A549 (cell line): Measurements from ENCODE around the gene MAD1L1. TPM values are rescaled to one million over a fixed set of nuclear protein-coding genes. Genes with fewer than 3 reads are reported as not detected.

Experiments used
- ATAC-seq, 2 experiments: fragments of 200-7000 bp in 1 of 2; fragments of >200 bp in 1 of 2; cut with Nextera tagmentation in 1 of 2; cut with Tn5 transposase in 1 of 2; 3 replicates each; pipeline versions ENCODE4 v1.8.0 to v1.9.1; 2018 to 2020; ENCODE audit warnings: mild to moderate bottlenecking in 1 of 2, moderate library complexity in 1 of 2
- CTCF ChIA-PET: fragments of 300-600 bp; sonication (Branson Sonifier 250); formaldehyde crosslinking; extraction: SDS; loops from one replicate; lab custom pipeline; 2021; ENCODE audit warnings: antibody characterized with exemption, inconsistent platforms; lab: Yijun Ruan, JAX
- POLR2A ChIA-PET: fragments of 350-600 bp; formaldehyde crosslinking; extraction: SDS; loops from one replicate; lab custom pipeline; 2021; ENCODE audit warnings: antibody characterized with exemption, inconsistent platforms; lab: Yijun Ruan, JAX
- DNase-seq, 2 experiments: peaks; one replicate each; pipeline versions ENCODE4 v3.0.0 to v3.0.0-alpha.2; 2011 to 2016; ENCODE audit warnings: low read depth in 1 of 2, low spot score in 1 of 2
- FAIRE-seq: peaks from 2 replicates; lab custom pipeline; 2011; peaks lifted over from hg19 to GRCh38; lab: Jason Lieb, UNC
- H3K27ac ChIP-seq, 2 experiments: fragments of >200 bp; sonication (Bioruptor Twin); formaldehyde crosslinking; 3 replicates each; pipeline ENCODE4 v1.5.1; 2016 to 2017
- H3K4me1 ChIP-seq: fragments of >200 bp; sonication (Bioruptor Twin); formaldehyde crosslinking; 3 replicates; pipeline ENCODE4 v1.6.1; 2016
- H3K4me2 ChIP-seq: fragments of >200 bp; sonication (Bioruptor Twin); formaldehyde crosslinking; 3 replicates; pipeline ENCODE4 v1.6.1; 2016
- H3K4me3 ChIP-seq: fragments of >200 bp; sonication (Bioruptor Twin); formaldehyde crosslinking; 3 replicates; pipeline ENCODE4 v1.5.1; 2016
- H3K9me3 ChIP-seq: fragments of >200 bp; sonication (Bioruptor Twin); formaldehyde crosslinking; 3 replicates; pipeline ENCODE4 v1.6.1; 2016
- BHLHE40 ChIP-seq: IDR thresholded peaks from 2 replicates; pipeline ENCODE4 v1.6.1; 2012; ENCODE audit warnings: low read depth, low read length, inconsistent platforms
- CHD2 ChIP-seq: fragments of 150-350 bp; IDR thresholded peaks from 2 replicates; pipeline ENCODE4 v1.6.1; 2014; ENCODE audit warnings: low read length; ENCODE audit not compliant: partially characterized antibody
- CHD4 ChIP-seq: fragments of 200-600 bp; sonication (generic); IDR thresholded peaks from 2 replicates; pipeline ENCODE4 v1.6.1; 2016; ENCODE audit warnings: antibody characterized with exemption, mild to moderate bottlenecking, borderline replicate concordance
- EHF ChIP-seq: fragments of 250-450 bp; sonication (Bioruptor Pico); IDR thresholded peaks from 2 replicates; pipeline ENCODE4 v1.5.0; 2020; ENCODE audit warnings: mild to moderate bottlenecking
- ELK1 ChIP-seq: fragments of 150-350 bp; IDR thresholded peaks from 2 replicates; pipeline ENCODE4 v1.6.1; 2014; ENCODE audit warnings: low read depth, mild to moderate bottlenecking, low read length
- EP300 ChIP-seq, 2 experiments: fragments of >200 bp; sonication (Bioruptor Twin); formaldehyde crosslinking; IDR thresholded peaks; 2 replicates in 1 of 2; 3 replicates in 1 of 2; pipeline ENCODE4 v1.6.1; 2016 to 2017
- ESRRA ChIP-seq: fragments of 150-350 bp; IDR thresholded peaks from 2 replicates; pipeline ENCODE4 v1.6.1; 2014; ENCODE audit warnings: mild to moderate bottlenecking, low read length, borderline replicate concordance
- HDAC2 ChIP-seq: fragments of 200-600 bp; sonication (generic); IDR thresholded peaks from 2 replicates; pipeline ENCODE4 v1.6.1; 2016
- HOXA7 ChIP-seq: fragments of 250-450 bp; sonication (Bioruptor Pico); IDR thresholded peaks from 2 replicates; pipeline ENCODE4 v1.5.0; 2020; ENCODE audit warnings: mild to moderate bottlenecking, moderate library complexity
- HOXB13 ChIP-seq: fragments of 250-450 bp; sonication (Bioruptor Pico); IDR thresholded peaks from 2 replicates; pipeline ENCODE4 v1.5.0; 2020; ENCODE audit warnings: low read depth, mild to moderate bottlenecking, moderate library complexity
- HOXB5 ChIP-seq: fragments of 250-450 bp; sonication (Bioruptor Pico); IDR thresholded peaks from 2 replicates; pipeline ENCODE4 v1.5.0; 2020; ENCODE audit warnings: mild to moderate bottlenecking, moderate library complexity
- MAZ ChIP-seq: fragments of 150-350 bp; IDR thresholded peaks from 2 replicates; pipeline ENCODE4 v1.6.1; 2014; ENCODE audit warnings: antibody characterized with exemption, low read depth, low read length, borderline replicate concordance
- MYC ChIP-seq: IDR thresholded peaks from 2 replicates; pipeline ENCODE4 v1.6.1; 2012; ENCODE audit warnings: mild to moderate bottlenecking, inconsistent platforms, low read length, improper control_type of control experiment, borderline replicate concordance
- NFE2L2 ChIP-seq: fragments of 150-350 bp; conservative IDR thresholded peaks from 2 replicates; pipeline ENCODE4 v1.6.1; 2014; ENCODE audit warnings: low read length
- POLR2A ChIP-seq: IDR thresholded peaks from 2 replicates; pipeline ENCODE4 v1.6.1; 2012; ENCODE audit warnings: mild to moderate bottlenecking, low read length
- RAD21 ChIP-seq, 2 experiments: fragments of >200 bp in 1 of 2; sonication (Bioruptor Twin) in 1 of 2; formaldehyde crosslinking in 1 of 2; IDR thresholded peaks in 1 of 2; conservative IDR thresholded peaks in 1 of 2; 2 replicates in 1 of 2; 3 replicates in 1 of 2; pipeline ENCODE4 v1.6.1; 2012 to 2018; ENCODE audit warnings: inconsistent platforms in 1 of 2
- RARB ChIP-seq: fragments of 250-450 bp; sonication (Bioruptor Pico); IDR thresholded peaks from 2 replicates; pipeline ENCODE4 v1.8.0; 2021; ENCODE audit warnings: mild to moderate bottlenecking, moderate library complexity
- SMC3 ChIP-seq: fragments of >200 bp; sonication (Bioruptor Twin); formaldehyde crosslinking; IDR thresholded peaks from 3 replicates; pipeline ENCODE4 v1.6.1; 2018; ENCODE audit warnings: inconsistent platforms
- SREBF2 ChIP-seq: fragments of 450-650 bp; IDR thresholded peaks from 2 replicates; pipeline ENCODE4 v1.6.1; 2014; ENCODE audit warnings: mild to moderate bottlenecking, moderate library complexity
- TFCP2L1 ChIP-seq: fragments of 250-450 bp; sonication (Bioruptor Pico); IDR thresholded peaks from 2 replicates; pipeline ENCODE4 v1.5.0; 2021; ENCODE audit warnings: mild to moderate bottlenecking
- TP53 ChIP-seq: fragments of 250-450 bp; sonication (Bioruptor Pico); IDR thresholded peaks from 2 replicates; pipeline ENCODE4 v1.5.0; 2021; ENCODE audit warnings: mild to moderate bottlenecking, moderate library complexity
- ZC3H11A ChIP-seq: fragments of 450-650 bp; IDR thresholded peaks from 2 replicates; pipeline ENCODE4 v1.6.1; 2014; ENCODE audit warnings: antibody characterized with exemption, mild to moderate bottlenecking
- ZFP36 ChIP-seq: fragments of 450-650 bp; IDR thresholded peaks from 2 replicates; pipeline ENCODE4 v1.6.1; 2014; ENCODE audit warnings: borderline replicate concordance; ENCODE audit not compliant: partially characterized antibody
- ZNF302 ChIP-seq: fragments of 250-450 bp; sonication (Bioruptor Pico); IDR thresholded peaks from 2 replicates; pipeline ENCODE4 v1.9.0; 2021; ENCODE audit warnings: inconsistent platforms, mild to moderate bottlenecking, moderate library complexity
- WGBS: methylation state at CpG from one replicate; pipeline ENCODE4 v1.1.6; 2017; ENCODE audit errors: missing lambda C conversion rate; 5-methylcytosine and 5-hydroxymethylcytosine counted together
- polyA plus RNA-seq, 4 experiments: library from polyadenylated mRNA; depleted of rRNA in 3 of 4; stranded (reverse); fragments of >200 nt; fragmentation: RNase III in 1 of 4; extraction: RNeasy Plus Mini Kit Qiagen cat#74134 plus additional on column Dnase treatment in 1 of 4; gene quantifications; 2 replicates in 3 of 4; 3 replicates in 1 of 4; pipeline ENCODE4 v1.2.3, GENCODE V29; 2011 to 2017
- TF ChIP-seq, protein P1 (sequence below): IDR thresholded peaks from 2 replicates; pipeline ENCODE4 v1.6.1; 2012
- TF ChIP-seq, protein P2 (sequence below): fragments of 450-650 bp; IDR thresholded peaks from 2 replicates; pipeline ENCODE4 v1.6.1; 2014; ENCODE audit warnings: antibody characterized with exemption
- TF ChIP-seq, protein P3 (sequence below): fragments of >200 bp; sonication (Bioruptor Twin); formaldehyde crosslinking; IDR thresholded peaks from 3 replicates; pipeline ENCODE4 v1.6.1; 2016
- TF ChIP-seq, protein P4 (sequence below): IDR thresholded peaks from 2 replicates; pipeline ENCODE4 v1.6.1; 2012

Gene MAD1L1
- polyA plus RNA-seq, 2 of the 4 experiments (the other 2 are of a cell fraction), result 13.6 to 16.6 TPM

DNA sequence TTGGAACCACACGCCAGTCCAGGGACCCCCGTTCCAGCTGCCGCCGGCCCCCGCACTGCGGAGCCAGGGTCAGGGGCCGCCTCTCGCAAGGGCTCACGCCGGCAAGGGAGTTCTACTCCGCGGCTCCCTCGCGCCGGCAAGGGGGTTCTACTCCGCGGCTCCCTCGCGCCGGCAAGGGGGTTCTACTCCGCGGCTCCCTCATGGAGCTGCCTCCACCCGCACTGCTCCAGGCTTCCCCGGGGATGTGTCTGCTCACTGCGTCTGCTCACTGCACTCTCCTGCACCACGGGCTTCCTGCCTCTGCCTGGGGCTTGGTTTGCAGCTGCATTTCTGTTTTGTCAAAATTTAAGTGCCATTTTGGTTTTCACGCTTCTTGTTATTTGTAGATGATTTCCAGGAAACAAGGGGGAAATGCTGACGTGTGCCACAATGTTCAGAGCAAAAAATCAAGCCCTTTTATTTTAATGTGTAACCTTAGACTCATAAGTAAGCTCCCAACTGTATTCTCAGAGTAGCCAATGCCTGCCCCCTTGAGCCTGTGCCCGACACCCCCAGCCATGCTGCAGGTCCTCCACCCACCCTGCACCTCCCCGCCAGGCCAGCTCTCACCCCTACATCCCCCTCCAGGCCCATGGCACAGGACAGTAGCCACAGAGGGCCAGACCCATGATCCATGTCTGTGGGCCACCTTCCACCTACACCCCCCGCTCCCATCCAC, 246.2 kb downstream of the MAD1L1 start:
- no peaks in the 10 kb centered on the region for H3K9me3 ChIP-seq
- CTCF ChIA-PET, result interaction anchor here (1.6 kb wide), 1 partner anchor 11 kb away, joined by 3 read pairs; no protein-coding TSS in a partner anchor
- H3K4me3 ChIP-seq, result no peak overlapping the region
- FAIRE-seq, result no peak
- TF ChIP-seq BHLHE40 (no peak), CHD2 (no peak), ZC3H11A (no peak), MAZ (no peak), SMC3 (no peak), RAD21 (conservative IDR thresholded peaks at IDR 0.05 in 1 of 2, IDR thresholded peaks at IDR 0.05 in 1 of 2) (no peak)
- TF ChIP-seq, all 56 proteins: peak for 0
- POLR2A ChIA-PET, result no interaction called here
- no peak for DNase-seq
- Histone ChIP-seq H3K4me2 (no peak overlapping the region), H3K27ac (no peak overlapping the region), H3K4me1 (no peaks in the 10 kb centered on the region)
- 95% methylated on average over 29 of the region's 31 CpGs for WGBS
- ATAC-seq, result no peak

- H3K4me3 ChIP-seq, result no peak overlapping the region
- TF ChIP-seq HDAC2, result no peak
- TF ChIP-seq, protein P1, sequence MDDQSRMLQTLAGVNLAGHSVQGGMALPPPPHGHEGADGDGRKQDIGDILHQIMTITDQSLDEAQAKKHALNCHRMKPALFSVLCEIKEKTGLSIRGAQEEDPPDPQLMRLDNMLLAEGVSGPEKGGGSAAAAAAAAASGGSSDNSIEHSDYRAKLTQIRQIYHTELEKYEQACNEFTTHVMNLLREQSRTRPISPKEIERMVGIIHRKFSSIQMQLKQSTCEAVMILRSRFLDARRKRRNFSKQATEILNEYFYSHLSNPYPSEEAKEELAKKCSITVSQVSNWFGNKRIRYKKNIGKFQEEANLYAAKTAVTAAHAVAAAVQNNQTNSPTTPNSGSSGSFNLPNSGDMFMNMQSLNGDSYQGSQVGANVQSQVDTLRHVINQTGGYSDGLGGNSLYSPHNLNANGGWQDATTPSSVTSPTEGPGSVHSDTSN, result no peak
- TF ChIP-seq RARB, result no peak
- TF ChIP-seq NFE2L2, result no peak
- TF ChIP-seq BHLHE40, result no peak
- TF ChIP-seq ZNF302 (CRISPR knock-in tag), result no peak
- no peak for TF ChIP-seq HOXA7
- TF ChIP-seq SREBF2, result no peak
- TF ChIP-seq EHF, result no peak
- TF ChIP-seq ELK1, result no peak
- no peak for TF ChIP-seq ZFP36
- ChIA-PET CTCF (no interaction called here), POLR2A (no interaction called here)
- no peaks in the 10 kb centered on the region for H3K9me3 ChIP-seq
- H3K4me1 ChIP-seq, result no peaks in the 10 kb centered on the region
- FAIRE-seq (no peak), ATAC-seq (no peak), DNase-seq (no peak)
- no peak overlapping the region for H3K27ac ChIP-seq
- H3K4me2 ChIP-seq, result no peak overlapping the region
- 97% methylated on average over 9 of the region's 9 CpGs for WGBS
These were observed 246.8 kb downstream of the MAD1L1 start for GRCh38 chr7:1985936-1986335.

GRCh38 chr7:1985042-1985441, 247.7 kb downstream of the MAD1L1 start:
- Histone ChIP-seq H3K27ac (no peak overlapping the region), H3K4me1 (no peaks in the 10 kb centered on the region), H3K4me2 (no peak overlapping the region), H3K9me3 (no peaks in the 10 kb centered on the region), H3K4me3 (no peak overlapping the region)
- WGBS, result 75% methylated on average over 8 of the region's 13 CpGs
- CTCF ChIA-PET, result no interaction called here
- POLR2A ChIA-PET, result no interaction called here
- no peak for FAIRE-seq
- no peak for DNase-seq
- TF ChIP-seq POLR2A (no peak), MYC (no peak), ESRRA (no peak), EP300 (IDR thresholded peaks at IDR 0.05) (no peak), HOXB13 (no peak), ELK1 (no peak), TFCP2L1 (no peak), TP53 (no peak), RARB (no peak), HOXB5 (CRISPR knock-in tag) (no peak), CHD4 (no peak)
- TF ChIP-seq, protein P2, sequence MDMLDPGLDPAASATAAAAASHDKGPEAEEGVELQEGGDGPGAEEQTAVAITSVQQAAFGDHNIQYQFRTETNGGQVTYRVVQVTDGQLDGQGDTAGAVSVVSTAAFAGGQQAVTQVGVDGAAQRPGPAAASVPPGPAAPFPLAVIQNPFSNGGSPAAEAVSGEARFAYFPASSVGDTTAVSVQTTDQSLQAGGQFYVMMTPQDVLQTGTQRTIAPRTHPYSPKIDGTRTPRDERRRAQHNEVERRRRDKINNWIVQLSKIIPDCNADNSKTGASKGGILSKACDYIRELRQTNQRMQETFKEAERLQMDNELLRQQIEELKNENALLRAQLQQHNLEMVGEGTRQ, result no peak
- TF ChIP-seq, protein P3, sequence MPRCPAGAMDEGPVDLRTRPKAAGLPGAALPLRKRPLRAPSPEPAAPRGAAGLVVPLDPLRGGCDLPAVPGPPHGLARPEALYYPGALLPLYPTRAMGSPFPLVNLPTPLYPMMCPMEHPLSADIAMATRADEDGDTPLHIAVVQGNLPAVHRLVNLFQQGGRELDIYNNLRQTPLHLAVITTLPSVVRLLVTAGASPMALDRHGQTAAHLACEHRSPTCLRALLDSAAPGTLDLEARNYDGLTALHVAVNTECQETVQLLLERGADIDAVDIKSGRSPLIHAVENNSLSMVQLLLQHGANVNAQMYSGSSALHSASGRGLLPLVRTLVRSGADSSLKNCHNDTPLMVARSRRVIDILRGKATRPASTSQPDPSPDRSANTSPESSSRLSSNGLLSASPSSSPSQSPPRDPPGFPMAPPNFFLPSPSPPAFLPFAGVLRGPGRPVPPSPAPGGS, result no peak
- TF ChIP-seq, protein P4, sequence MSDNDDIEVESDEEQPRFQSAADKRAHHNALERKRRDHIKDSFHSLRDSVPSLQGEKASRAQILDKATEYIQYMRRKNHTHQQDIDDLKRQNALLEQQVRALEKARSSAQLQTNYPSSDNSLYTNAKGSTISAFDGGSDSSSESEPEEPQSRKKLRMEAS, result no peak
- no peak for ATAC-seq
